NCI-H345 treated with DMSO at 0.1 percent for 48 hours (cell line): Measurements from ENCODE around the gene YY1.
"Not testable (repeated sequence)": the region's sequence is repeated elsewhere in the genome, so short reads cannot be mapped to it uniquely, and the experiment has no call there.

Experiments used
- DNase-seq: peaks from one replicate; lab custom pipeline; 2025; ENCODE audit not compliant: unreplicated experiment; lab: John Stamatoyannopoulos, UW

The YY1 gene

DNA sequence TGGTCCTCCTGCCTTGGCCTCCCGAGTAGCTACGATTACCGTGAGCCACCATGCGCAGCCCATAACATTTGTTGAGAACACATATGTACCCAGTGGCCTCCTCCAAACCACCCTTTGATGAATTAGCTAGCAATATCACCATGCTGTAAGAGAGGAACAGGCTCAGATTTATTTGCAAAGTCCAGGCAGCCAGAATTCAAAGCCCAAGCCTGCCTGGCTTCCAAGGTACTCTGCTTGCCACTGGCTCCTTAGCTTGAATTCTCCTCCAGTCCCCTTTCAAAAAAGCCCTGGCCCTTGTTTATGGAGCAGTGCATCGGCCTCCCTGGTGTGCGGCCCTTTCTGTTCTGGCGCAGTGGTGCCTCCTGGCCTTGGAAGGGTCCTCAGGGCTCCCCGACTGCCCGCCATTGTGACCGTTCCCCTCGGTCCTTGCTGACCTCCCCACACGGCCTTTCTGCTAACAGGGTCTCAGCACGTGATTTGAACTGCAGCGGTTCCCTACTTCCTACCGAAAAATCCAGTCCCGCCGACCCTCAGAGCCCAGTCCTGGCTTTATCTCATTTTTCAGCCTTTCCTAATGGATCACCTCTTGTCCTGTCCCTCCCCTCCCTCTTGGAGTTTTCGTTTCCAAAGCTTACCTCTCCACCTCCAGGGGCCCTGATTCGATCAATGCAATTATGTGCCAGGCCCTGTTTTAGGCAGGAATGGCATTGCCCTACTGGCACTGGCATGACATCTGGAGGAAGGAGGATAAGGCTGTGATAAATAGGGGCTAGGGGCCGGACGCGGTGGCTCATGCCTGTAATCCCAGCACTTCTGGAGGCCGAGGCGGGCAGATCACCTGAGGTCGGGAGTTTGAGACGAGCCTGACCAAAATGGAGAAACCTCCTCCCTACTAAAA is 45.3 kb downstream of the YY1 start:
- DNase-seq, result no peak

DNA sequence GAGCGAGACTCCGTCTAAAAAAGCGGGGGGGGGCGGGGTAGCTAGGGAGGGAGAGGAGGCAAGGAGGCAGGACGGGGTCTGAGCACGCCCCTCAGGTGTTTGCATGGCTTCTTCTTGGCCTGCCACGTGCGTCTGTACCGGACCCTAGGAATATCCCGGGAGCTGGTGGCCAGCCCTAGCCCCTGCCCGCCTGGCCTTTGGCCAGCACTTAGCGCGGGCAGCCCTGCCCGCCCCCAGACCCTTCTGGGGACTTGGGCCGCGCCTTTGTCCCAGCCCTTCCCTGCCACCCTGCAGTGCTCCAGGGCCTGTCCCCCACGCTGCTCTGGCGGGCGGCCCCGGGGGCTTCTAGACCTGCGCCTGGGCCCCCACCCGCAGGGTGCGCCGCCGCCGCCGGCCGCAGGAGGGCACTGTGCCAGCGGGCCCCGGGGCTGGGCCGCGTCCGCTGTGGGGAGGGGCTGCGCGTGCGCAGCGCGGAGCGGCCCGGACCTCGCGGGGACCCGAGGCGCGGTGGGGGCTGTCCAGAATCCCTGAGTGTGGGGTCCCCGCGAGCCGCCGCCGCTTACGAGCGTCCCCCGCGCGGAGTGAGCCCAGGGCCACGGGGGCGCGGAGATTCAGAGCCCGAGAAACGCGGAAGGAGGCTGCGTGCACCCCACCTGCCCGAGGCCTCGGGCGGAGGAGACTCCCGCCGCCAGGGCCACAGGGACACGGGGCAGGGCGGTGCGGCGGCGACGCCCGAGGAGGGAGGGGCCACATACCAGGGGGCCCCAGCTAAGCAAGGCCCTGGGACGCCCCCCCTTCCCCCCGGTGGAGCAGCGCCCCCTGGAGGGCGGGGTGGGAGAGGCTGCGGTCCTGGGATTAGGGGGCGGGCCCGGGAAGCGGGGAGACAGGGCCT is 46.3 kb downstream of the YY1 start:
- DNase-seq, result peak; percentile 40

DNA sequence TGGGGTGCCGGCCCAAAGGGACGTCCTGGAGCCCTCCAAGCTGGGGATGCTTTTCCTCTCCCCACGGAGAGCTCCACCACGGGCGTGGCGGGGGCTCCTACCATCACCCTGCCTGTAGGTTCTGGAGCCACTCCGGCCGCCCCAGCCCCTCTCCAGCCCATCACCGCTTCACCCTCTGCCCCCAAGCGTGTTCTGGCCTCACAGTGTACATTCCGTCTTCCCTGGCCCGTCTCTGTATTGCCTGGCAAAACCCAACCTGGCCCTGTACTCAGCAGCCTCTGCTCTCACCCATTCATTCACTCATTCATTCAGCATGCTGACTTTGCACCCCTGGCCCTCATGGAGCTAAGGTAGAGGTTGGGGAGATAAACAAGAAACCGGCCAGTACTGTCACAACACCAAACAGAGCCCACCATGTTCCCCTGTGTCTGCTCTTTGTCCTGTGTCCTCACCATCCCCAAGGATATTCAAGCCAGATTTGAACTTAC is 47.0 kb downstream of the YY1 start:
- DNase-seq, result no peak

DNA sequence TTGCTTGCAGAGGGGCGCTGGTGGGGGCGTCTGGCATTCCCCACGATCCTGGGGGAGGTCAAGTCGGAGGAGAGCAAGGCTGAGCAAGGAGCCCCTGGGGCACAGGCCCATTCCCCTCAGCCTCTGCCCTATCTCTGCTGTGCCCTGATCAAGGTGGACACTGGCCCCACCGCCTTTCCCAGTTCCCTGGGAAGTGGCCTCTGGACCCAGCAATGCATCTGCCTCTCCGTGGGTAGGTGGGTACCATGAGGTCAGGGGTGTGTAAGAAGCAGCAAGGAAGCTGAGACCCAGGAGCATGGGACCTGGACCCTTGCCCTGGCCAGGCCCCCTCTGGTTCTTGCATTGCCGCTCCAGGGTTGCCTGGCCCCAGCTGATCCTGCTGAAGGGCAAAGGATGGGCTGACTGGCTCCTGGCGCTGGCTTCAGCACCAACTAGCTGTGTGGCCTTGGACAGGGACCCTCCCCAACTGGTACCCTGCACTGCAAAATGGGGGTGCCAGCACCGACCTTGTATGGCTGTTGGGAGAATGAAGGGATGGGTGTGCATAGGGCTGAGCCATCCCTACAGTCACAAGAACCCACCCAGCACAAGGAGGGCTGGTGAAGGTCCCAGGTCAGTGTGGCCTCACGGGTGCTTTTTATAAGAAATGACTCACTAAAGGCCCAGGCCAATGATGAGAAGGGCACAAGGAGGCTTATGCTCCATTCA is 47.7 kb downstream of the YY1 start:
- no peak for DNase-seq

DNA sequence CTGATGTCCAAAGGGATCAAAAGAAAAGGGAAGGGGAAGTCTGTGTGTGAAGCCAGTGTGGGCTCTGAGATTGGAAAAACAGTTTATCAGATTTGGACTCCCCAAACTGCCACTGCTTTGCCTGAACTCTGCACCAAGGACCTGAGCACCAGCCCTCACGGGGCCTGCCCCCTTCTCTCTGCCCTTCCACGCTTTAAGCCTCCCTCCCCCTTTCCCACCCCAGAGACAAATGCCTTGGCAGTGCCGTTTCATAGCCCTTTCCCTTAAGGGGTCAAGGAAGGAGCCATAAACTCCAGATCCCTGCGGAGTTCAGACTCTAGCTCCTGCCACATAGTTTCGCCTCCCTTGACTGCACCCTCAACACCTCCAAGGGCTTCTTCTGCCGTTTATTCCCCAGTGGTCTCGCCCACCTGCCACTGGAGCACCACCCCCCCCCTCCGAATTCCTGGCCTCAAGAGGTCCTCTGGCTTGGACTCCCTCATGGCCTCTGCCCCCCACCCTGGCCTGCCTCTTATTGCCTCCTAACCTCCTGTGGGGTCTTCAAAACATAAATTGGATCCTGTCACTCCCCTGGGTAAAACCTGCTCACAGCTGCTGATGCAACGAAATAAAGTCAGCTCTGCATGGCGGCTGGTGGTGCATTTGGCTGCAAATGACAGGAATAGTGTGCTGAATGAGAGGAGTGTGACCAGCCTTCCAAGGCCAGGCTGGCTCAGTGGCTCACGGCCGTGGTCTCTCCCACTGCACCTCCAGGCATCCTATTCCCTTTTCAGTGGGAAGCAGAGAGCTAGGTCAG is 48.5 kb downstream of the YY1 start:
- DNase-seq, result no peak

DNA sequence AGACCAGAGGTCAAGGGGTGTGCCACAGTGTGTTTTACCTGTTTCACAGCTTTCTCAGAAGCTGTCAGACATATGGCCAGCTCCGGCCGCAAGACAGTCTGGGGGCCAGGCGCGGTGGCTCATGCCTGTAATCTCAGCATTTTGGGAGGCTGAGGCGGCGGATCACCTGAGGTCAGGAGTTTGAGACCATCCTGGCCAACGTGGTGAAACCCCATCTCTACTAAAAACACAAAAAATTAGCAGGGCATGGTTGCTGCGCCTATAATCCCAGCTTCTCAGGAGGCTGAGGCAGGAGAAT is 49.0 kb downstream of the YY1 start:
- DNase-seq, result not testable (repeated sequence)

DNA sequence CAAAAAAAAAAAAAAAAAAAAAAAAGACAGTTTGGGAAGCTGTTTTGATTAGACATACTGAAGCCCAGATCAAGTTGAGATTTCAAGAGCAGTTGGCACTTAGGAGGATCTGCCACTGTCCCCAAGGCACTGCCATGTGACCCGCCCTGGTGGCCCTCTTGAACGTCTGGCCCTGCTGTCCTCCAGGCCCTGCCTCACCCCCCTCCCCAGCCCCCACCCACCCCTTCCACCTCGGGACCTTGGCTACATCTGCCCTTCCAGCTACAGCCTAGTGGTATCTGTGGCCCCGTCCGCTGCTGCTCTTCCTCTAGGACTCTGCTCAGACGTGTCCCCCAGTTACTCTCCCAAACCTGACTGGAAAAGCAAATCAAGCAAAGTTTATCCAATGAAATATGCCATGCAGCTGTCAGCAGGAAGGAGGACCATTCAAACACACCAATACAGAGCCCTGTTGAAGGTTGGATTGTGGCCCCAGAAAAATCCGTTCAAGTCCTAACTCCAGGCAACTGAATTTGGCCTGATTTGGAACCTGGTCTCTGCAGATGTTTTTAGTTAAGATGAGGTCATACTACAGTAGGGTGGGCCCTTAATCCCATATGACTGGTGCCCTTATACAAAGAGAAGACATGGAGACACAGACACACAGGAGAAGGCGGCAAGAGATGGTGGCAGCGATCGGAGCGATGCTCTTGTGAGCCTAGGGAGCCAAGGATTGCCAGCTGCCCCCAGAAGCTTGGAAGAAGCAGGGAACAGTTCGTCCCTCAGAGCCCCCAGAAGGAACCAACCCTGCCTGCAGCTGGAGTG is 49.6 kb downstream of the YY1 start:
- DNase-seq, result no peak

DNA sequence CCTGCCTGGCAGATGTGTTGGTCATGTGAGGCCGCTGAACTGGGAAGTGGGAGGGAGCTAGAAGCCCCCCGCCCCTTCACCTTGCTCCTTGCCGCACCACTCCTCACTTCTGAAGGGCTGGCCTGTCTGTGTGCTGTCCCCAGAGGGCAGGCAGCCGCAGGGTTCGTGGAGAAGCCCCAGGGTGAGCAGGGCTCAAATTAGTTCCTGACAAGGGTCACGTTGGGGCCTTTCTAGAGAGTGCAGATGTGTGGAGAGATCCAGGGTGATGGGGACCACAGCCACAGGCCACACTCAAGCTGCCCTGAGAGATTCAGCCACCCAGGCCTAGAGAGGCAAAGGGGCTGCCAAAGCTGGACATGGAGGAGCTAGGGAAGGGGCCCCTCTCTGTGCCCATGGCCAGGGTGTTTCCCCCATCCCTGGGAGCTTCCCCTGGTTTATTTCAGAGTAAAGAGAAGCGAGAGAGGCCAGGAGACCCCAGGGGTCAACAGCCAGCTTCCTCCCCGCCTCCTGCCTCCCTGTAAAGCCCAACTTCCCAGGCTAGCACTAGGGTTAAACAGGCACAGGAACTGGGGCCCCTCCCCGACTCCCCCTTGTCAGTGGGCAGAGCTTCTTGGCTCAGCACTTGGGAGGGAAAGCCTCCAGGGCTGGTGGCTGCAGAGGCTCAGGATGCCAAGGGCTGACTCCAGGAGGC is 51.1 kb downstream of the YY1 start:
- no peak for DNase-seq

DNA sequence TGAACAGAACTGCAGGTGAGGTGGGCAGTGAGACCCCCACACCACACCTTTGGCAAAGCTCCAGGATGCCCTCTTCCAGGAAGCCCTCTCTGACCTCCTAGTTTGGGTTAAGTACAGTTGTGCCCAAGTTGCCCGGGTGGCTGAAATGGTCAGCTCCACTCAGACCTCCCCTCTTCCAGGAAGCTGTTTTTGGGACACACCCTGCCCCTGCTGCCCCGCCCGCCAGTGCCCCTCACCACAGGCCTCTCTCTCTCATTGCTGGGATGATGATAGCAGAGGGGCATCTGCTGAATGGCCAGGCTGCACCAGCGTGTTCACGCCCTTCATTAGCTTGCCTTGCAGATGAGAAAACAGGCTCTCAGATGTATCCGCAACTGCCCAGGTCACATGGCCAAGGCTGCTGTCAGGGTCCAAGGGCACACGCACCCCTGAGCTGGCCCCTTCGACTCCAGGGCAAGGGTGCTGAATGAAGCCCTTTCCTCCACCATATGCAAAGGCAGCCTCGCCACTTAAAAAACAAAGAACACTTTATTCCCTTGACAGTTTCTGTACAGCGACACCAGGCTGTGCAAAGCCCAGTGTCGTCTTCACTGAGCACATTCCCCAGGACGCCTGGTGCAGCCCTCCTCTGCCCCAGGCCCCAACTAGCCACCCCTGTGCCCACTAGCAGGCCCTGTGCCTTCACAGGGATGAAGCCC is 51.8 kb downstream of the YY1 start:
- DNase-seq, result no peak

DNA sequence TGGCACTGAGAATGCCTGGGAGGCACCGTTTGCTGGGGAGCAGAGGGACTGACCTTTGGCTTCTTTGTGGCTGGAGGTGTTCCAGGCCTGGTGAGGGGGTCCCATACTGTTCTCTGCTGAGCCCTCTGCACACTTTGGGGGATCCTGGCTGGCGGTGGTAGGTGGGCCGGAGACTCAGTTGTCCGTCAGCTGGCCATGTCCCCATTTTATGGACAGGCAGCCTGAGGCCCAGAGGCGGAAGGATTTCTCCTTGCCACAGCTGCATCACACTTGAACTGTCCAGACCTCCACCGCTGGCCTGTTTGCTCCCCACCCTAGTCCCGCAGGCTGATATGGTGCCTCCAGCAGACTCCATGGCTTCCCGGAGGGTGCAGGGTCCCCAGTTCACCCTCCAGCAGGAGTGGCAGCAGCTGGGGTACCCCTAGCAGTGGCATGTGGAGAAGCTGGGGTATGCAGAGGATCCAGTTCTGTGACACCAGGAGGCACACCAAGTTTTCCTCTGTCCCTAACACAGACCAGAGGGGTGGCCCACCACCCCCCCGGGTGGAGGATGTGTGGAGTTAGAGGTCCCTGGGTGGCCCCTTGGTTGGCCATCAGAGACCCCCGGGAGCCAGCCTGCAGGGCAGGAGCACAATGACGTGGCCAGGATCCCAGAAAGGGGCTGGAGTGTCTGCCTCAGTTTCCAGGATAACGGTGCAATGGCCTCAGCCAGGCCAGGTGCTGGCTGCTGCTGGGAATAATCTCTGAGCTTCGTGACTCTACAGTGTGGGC is 52.5 kb downstream of the YY1 start:
- DNase-seq, result no peak

DNA sequence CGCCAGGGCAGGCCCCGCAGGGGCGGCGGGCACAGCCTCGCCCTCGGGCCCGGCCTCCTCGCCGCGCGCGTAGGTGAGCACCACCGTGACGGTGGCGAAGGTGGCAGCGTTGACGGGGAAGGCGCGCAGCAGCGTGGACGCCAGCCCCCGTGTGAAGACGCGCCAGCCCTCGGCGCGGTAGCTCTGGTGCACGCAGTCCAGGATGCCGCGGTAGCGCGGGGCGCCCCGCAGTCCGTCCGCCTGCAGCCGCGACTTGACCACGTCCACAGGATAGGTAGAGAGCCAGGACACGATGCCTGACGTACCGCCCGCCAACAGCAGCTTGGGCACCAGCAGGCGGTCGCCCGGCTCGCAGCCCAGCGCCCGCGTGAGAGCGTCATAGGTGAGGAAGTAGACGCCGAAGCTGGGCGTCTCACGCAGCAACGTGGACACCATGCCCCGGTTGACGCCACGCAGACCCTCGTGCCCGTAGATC is 53.4 kb downstream of the YY1 start:
- DNase-seq, result no peak

DNA sequence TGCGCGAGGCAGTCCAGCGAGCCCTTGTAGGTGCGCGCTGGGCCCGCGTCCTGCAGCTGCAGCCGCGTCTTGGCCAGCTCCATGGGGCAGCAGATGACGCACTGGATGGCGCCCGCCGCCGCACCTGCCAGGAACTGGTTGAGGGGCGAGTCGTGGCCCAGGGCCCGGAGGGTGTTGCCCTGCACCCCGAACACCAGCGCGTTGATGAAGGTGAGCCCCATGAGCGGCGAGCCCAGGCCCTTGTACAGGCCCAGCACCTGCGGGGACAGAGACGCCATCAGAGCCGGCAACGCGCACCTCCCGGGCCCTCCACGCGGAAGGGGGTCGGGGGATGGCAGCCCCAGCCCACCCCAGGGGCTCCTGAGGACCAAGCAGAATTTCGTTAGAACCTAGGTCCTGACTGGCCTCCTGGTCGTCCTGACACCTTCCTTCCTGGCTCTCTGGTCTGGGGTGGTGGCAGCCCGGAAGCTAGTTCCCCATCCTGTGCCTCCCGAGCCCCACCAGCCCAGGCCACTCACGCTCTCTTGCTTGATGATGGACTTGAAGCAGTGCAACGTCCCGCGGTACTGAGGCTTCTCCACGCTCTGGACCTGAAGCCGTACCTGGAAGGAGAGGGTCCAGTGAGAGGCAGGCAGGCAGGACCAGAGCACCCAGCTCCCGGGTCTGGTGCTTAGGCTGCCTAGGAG is 54.0 kb downstream of the YY1 start:
- no peak for DNase-seq

DNA sequence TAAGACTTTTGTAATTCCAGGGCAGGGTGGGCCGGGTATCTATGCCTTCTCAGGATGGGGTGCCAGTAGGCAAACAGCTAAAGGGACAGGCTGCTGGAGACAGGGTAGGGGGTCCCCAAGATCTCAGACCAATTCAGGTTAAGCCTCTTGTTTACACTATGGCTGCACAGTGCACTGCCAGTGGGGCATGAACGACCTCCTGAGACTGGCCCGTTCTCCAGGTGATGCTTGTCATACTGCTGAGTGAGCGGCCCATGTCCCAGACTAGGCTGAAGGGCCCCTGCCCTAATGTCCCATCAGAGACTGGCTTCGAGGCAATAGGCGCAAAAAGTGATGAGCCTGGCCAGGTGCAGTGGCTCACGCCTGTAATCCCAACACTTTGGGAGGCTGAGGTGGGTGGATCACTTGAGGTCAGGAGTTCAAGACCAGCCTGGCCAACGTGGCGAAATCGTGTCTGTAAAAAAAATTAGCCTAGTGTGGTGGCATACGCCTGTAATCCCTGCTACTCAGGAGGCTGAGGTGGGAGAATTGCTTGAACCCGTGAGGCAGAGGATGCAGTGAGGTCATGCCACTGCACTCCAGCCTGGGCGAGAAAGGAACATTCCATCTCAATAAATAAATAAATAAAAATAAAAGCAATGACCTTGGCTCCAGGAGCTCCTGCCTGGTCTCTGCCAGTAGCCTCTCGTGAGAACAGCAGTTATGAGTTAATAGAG is 54.7 kb downstream of the YY1 start:
- no peak for DNase-seq

DNA sequence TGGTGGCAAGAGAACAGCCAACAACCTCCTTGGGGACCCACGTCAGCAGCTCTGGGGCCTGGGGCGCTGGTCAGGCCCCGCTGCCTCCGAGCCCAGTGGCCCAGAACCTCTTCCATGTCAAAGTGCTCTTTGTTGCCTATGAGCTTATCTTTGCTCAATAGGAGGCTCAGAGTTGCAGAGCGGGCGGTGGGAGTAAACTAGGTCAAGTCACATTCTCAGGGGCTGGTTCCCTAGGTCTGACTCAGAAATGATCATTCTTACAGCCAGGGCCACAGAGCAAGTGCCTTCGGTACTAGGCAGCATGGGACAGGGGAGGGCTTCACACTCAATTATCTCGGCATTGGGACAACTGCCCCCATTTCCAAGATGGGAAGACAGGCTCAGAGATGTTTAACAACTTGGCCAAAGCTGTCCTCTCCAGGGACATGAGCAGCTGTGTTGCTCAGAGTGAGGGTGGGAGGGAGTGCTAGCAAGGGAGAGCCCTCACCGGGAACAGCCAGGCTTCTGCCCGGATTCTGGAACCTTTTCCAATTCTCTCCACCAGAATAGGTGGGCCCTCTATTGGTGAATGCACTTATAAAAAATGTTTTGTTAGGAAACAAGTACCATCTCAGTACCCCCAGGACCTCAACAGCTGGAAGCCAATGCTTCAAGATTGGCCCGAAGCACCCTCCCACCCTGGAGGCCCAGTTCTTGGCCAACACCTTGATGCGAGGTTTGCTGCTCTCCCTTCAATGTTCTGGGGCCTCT is 55.4 kb downstream of the YY1 start:
- no peak for DNase-seq

DNA sequence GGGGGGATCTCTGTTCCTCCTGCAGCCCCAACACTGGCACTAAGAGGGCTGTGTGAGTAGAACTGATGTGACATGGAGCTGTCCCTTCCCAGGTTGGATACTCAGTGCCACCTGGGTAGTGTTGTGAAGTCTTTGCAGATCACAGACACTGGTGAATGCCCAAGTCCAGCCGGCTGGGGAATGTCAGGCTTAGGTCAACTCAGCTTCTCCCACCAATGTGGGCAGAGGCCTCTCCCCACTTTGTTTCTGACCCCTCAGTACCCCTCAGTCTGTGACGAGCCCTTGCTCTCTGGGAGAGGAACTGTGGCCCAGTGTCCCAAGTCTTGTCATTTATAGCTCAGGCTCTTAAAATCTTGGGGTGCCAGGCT is 56.0 kb downstream of the YY1 start:
- DNase-seq, result no peak
